HG02885 (cell line): ENCODE measurements around the gene TSKS.

ENCODE experiments used
- ATAC-seq: cut with Tn5 transposase; IDR thresholded peaks from one replicate; pipeline ENCODE4 v1.9.1; 2021; ENCODE audit warnings: mild to moderate bottlenecking; ENCODE audit not compliant: unreplicated experiment, poor library complexity

TSKS gene, protein sequence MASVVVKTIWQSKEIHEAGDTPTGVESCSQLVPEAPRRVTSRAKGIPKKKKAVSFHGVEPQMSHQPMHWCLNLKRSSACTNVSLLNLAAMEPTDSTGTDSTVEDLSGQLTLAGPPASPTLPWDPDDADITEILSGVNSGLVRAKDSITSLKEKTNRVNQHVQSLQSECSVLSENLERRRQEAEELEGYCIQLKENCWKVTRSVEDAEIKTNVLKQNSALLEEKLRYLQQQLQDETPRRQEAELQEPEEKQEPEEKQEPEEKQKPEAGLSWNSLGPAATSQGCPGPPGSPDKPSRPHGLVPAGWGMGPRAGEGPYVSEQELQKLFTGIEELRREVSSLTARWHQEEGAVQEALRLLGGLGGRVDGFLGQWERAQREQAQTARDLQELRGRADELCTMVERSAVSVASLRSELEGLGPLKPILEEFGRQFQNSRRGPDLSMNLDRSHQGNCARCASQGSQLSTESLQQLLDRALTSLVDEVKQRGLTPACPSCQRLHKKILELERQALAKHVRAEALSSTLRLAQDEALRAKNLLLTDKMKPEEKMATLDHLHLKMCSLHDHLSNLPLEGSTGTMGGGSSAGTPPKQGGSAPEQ

DNA sequence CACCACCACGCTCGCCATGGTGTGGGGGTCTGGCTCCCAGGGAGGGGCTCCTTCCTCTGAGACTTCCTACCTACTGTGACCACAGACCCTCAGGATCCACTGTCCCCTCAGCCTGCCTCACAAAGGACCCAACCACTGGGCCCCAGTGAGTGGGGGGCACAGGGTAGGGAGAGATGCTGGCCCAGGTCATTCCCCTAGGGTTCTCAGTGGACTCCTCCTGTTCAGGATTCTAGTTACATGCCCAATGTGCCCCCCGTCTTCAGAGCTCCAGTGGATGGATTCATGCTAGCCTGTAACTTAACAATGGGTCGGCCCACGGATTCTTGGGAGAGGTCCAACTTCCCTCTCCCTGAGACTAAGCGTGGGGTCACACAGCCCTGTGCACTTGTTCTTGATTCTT, at the start of gene TSKS:
Gene TSKS (minus strand): TSS at position 77 of the 400 bp plus-strand sequence. CDS start 59 bp downstream, at position 18.
- no peak for ATAC-seq

DNA sequence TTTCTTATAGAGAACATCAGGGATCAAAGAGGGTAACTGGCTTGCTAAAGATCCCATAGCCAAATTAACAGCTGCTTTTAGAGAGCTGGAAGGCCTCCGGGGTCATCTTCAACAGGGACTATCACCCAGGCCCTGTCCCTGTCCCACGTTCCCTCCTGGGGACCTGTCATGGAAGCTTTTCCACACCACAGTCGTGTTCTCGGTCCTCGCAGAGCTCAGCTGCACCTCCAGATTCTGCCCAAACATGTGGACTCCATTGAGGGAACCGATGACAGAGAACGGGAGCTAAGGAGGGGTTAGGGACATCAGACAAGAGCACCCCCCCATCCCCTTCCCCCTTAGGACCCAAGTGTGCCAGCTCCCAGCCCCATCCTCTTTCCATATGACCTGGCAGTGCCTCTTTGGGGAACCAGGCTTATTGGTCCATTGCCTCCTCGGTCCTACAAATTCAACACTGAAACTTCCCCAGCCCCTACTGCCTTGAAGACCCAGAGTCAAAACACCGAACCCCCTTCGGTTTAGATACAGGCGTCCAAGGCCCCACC, 49.4 kb upstream of the TSKS start:
- ATAC-seq, result no peak

DNA sequence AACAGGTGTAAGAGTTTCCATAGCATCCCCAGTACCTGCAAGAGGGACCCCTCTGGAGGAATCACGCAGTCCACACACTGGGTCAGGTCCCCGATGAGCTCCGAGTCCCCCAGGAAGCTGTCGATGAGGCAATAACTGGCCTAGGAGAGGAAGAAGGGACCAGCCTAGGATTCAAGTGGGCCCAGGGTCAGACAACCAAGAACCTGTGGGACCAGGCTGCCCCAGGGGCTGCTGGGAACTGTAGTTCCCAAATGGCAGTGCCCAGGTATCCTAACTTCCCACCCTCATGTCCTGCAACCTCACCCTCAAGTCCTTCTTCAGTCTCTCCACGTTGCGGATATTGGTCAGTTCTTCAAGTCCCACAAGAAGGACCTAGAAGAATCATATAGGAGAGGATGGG, 48.2 kb upstream of the TSKS start:
- no peak for ATAC-seq

DNA sequence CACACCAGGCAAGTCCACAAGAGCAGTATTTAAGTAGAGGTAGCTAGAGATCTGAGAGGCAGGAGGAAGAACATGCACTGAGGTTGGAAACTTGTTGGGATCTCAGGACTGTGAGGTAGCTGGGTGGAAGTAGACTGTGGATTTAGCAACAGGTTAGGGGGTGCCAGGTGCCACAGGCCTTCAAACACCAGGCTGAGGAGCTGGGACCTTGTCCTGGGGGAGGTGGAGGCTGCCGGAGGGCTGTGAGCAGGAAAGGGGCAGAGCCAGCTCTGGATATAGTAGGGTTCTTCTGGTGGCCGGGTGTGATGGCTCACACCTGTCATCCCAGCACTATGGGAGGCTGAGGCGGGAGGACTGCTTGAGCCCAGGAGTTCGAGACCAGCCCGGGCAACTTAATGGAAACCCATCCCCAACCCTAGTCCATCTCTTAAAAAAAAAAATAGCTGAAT, 46.9 kb upstream of the TSKS start:
- no peak for ATAC-seq

DNA sequence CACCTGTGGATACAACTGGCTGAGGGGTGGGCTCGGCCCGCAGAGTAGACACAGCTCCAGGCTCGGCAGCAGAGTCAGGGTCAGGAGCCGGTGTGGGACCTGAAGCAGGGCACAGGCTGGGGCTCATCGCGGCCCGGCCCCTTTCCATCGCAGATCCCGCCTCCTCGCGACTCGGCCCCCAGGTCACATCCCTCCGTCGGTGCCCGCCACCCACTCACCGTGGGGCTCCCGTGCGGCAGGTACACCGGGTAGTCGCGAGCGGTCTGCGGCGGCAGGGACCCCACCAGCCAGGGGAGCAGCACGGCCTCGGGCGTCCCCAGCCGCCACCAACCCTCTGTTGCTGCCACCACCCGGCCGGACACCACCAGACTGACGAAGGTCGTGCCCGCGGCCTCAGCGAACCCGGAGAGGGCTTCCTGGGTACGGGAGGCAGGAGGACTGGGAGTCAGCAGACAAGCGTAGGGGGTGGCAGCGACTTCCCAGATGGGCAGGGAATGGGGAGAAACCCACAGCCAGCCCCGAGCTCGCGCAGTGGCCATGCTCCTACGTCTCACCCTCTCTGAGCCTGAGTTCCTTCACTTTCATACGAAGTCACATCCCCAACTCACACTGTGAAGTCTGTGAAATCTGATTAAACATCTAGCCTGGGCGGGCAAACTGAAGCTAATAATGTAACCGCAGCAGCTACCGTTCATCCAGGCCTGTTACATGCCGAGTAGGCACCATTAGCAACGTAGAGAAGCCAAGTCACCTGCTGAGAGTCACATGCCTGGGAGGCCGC, 46.2 kb upstream of the TSKS start:
- no peak for ATAC-seq

DNA sequence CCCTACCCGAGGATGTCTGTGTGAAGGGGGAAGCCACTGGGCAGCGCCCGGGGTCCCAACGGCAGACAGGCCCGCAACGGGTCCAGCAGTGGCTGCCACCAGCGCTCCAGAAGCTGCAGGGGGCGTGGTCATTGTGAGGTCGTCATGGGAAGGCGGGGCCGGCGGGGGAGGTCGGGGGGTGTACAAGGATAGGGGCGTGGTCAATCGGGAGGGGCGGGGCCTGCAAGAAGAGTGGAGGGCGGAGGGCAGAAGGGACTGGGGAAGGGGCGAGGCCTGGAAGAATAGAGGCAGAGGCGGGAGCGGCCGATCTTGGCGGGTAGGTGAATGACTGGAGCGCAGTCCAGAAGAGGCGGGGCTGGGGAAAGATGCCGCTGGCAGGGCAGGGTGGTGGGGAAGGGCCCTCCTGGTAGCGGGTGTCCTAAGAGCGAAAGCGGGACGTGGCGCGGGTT, 45.6 kb upstream of the TSKS start:
- ATAC-seq, result no peak

DNA sequence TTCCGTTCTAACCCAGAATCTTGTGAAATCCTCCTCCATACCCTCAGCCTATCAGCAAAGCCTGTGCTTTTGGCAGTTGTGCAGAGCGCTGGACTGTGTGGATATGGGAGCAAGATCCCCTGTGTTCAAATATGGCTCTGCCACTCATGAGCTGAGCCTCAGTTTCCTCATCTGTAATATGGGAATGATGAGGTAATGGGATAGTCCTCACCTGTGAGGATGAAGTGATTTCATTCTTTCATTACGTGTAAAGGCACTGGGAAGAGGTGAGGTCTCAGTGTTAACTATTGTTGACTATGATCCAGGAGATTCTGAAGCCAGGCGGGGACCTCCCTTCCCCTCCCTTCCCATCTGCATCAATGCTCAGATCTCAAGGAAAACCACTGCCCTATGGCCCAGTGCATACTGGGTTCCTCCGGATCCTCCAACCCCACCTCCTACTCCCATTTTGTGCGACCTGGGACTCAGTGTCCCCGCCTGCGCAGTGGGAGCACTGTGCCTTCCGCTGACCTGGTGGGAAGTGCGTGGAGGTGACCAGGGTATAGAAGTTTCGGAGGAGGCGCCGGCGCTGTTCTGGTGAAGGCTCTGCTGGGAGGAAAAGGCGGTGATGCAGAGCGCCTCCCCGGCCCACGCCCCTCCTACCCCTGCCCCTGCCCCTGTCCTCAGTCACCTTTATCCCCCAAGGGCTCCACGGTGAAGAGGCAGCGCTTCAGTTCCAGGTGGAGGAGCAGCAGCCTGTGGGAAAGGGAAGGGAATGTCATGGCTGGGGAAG, 45.0 kb upstream of the TSKS start:
- no peak for ATAC-seq

DNA sequence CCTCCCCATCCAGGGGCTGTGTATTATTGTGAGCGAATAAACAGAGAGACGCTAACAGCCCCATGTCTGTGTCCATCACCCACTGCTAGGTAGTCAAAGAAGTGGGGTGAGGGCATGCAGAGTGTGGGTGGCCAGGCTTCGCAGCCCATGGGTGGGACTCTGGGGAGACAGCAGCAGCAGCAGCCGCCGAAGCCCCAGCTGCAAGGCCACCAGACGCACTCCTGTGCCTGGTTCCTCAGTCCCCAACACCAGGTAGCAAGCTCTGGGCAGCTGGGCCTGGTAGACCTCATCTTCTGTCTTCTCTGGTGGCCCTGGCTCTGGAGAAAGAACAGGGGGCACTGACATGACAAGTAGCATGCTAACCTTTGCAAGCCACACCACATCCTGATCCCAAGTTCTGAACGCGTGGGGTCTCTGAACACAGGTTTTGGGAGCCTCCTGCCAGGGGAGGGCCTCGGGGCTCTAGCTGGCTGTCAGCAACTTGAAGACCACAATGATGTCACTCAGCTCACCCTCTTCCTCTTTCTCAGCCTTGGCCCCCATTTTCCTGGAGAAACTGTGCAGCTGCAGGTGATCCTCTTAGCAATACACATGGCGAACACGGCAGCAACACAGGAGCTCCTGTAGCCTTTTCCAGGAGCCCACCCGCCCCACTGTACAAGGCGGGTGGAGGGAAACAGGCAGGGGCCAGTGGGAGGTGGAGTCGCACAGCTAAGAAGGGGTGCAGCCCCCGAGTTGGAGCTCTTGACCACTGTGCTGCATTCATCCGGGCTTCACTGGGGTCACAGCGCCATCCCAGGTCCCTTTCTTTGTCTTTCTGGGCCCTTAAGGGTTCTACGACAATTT, 44.2 kb upstream of the TSKS start:
- no peak for ATAC-seq

DNA sequence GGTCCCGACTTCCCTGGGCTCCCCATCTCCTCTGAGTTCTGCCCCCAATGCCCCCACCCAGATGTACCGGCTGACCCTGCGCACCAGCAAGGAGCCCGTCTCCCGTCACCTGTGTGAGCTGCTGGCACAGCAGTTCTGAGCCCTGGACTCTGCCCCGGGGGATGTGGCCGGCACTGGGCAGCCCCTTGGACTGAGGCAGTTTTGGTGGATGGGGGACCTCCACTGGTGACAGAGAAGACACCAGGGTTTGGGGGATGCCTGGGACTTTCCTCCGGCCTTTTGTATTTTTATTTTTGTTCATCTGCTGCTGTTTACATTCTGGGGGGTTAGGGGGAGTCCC, 43.5 kb upstream of the TSKS start:
- no peak for ATAC-seq

DNA sequence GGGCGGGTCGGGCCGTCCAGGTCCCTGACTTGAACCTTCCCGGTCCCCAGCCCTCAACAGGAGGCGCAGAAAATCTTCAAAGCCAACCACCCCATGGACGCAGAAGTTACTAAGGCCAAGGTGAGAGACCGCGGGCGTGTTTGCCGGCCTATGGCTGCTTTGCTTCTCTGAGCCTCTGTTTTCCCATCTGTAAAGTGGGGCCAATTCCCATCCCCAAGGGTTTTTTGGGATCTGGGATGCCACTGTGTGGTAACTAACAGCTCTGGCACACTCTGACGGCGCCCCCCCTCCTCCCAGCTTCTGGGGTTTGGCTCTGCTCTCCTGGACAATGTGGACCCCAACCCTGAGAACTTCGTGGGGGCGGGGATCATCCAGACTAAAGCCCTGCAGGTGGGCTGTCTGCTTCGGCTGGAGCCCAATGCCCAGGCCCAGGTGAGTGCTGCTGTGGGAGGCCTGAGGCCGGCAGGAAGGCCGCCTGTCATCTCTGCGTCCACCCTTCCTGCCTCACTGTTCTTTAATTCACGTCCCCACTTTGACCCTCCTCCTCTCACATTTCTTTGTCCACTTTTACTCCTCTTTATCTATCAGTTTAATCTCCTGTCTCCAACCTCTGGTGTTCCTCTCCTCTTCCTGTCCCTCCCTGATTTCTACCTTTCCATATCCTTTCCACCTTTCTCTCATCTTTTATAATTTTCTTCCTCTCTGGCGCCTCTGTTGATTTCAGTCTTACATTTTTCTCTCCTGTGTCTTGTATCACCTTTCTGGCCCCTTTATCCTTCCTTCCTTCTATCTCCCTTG, 42.9 kb upstream of the TSKS start:
- ATAC-seq, result no peak

DNA sequence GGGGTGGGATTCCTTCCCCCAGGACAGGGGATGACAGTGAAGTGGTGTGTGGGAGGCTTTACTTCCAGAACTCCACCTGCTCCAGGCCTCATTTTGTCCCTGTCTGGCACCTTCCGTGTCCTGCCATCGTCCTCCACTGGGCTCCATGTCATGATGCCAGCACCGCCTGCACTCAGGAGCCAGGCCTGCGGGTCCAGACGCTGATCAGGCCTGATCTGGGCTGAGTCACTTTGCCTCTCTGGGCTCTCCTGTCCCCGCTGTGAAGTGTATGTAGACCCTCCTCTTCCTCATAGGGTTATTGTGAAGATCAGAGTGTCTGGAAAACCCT, 40.4 kb upstream of the TSKS start:
- ATAC-seq, result no peak

DNA sequence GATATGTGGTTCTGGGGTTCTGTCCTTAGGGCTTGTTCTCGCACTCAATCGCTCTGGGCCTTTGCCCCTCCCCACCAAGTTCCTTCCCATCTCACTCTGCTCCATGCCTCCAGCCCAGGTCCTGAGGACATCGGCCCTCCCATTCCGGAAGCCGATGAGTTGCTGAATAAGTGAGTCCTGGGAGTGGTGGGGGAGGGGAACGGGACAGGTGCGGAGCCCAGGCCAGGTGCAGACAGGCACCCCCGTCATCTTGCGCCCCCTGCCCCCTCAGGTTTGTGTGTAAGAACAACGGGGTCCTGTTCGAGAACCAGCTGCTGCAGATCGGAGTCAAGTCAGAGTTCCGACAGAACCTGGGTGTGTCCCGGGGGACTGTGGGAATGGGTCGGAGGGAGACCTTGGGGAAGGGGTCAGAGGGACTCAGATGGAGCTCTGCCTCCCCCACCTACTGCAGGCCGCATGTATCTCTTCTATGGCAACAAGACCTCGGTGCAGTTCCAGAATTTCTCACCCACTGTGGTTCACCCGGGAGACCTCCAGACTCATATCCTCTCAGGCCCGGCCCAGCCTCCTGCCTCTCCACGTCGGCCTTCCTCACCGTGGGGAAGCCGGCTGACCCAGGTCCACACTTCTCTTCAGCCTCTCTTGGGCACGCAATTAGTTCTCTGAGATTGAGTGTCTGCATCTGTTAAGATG, 39.9 kb upstream of the TSKS start:
- ATAC-seq, result no peak

DNA sequence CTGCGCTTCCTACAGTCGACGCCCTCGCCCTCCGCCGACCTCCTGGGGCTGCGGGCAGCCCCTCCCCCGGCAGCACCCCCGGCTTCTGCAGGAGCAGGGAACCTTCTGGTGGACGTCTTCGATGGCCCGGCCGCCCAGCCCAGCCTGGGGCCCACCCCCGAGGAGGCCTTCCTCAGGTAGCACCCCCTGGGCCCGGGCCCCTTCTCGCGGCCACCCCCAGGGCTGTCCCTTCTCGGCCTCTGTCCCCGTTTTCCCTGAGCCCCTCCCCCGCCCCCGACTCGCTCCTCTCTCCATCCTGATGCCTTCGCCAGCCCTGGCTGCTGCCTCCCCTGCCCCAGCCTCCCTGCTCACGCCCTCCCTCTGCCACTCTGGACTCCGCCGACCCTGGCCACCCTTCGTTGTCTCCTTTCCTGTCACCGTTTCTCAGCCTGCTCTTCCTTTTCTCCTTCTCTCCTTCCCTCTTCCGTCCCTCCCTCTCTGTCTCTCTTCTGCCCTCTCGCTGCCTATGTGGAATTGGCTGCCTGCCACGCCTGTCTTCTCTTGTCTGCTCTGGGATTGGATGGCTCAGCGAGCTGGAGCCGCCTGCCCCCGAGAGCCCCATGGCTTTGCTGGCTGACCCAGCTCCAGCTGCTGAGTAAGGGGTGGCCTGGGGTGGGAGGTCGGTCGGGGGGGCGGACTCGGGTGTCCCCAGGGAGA, 39.0 kb upstream of the TSKS start:
- ATAC-seq, result no peak

DNA sequence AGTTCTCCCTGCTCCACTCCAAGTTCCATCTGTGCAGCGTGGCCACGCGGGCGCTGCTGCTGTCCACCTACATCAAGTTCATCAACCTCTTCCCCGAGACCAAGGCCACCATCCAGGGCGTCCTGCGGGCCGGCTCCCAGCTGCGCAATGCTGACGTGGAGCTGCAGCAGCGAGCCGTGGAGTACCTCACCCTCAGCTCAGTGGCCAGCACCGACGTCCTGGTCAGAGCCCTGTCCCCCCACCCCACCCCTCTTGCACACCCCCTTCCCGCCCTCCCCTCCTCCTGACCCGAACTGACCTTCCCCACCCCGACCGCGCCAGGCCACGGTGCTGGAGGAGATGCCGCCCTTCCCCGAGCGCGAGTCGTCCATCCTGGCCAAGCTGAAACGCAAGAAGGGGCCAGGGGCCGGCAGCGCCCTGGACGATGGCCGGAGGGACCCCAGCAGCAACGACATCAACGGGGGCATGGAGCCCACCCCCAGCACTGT, 38.3 kb upstream of the TSKS start:
- ATAC-seq, result no peak

DNA sequence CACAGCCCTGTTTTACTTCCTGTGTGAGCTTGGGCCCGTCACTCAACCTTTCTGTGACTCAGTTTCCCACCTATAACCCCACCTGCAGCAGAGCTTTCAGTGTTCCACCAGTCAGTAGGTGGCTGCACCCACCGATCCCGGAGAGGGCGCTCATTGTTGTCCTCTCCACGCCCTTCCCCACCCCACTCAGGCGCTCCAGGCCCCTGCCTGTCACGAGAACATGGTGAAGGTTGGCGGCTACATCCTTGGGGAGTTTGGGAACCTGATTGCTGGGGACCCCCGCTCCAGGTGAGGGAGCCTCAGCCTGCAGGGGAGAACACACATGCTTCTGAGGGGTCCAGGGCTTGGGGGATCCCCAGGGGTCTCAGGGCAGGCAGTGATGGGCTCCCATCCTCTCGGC, 37.7 kb upstream of the TSKS start:
- ATAC-seq, result no peak

DNA sequence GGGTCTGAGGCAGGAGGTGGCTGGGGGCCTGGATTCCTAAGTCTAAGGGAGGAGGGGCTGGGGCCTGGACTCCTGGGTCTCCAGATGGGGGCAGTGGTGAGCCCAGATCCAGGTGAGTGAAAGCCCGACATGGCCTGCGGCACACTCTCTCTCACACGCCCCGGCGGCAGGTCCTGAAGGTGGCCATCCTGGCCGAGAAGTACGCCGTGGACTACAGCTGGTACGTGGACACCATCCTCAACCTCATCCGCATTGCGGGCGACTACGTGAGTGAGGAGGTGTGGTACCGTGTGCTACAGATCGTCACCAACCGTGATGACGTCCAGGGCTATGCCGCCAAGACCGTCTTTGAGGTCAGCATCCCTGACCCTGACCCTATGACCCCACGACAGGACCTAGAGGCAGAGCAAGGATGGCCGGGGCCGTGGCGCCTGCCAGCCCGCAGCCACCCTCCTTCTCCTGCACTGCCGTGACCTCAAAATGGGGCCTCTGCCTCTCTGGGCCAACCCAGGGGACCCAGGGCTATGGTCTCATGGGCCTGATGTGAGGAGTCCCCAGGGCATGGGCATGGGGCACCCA, 36.8 kb upstream of the TSKS start:
- no peak for ATAC-seq

DNA sequence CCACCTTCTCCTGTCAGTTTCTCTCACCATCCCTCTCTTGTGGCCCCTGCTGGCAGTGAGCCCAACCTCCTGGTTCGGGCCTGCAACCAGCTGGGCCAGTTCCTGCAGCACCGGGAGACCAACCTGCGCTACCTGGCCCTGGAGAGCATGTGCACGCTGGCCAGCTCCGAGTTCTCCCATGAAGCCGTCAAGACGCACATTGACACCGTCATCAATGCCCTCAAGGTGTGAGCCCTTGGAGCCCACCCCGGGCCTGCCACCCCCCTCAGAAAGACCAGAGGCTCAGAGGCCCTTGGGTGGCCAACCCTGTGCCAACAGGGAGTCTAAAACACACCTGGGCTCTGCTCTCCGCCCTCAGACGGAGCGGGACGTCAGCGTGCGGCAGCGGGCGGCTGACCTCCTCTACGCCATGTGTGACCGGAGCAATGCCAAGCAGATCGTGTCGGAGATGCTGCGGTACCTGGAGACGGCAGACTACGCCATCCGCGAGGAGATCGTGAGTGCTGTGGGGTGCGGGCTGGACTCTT, 36.2 kb upstream of the TSKS start:
- ATAC-seq, result no peak
